ENCODE results near the gene RBM20. TPM values are rescaled to one million over a fixed set of nuclear protein-coding genes. Genes with fewer than 3 reads are reported as not detected.
A peak's percentile ranks its signal among the peaks of the same experiment; 100 is the strongest.

RBM20 gene
- total and polyA plus RNA-seq, 10 of the 15 experiments (the other 5 are each of a cell fraction or from before 2014, with no cell fraction given): 0.04 to 0.26 (median 0.15) TPM

DNA sequence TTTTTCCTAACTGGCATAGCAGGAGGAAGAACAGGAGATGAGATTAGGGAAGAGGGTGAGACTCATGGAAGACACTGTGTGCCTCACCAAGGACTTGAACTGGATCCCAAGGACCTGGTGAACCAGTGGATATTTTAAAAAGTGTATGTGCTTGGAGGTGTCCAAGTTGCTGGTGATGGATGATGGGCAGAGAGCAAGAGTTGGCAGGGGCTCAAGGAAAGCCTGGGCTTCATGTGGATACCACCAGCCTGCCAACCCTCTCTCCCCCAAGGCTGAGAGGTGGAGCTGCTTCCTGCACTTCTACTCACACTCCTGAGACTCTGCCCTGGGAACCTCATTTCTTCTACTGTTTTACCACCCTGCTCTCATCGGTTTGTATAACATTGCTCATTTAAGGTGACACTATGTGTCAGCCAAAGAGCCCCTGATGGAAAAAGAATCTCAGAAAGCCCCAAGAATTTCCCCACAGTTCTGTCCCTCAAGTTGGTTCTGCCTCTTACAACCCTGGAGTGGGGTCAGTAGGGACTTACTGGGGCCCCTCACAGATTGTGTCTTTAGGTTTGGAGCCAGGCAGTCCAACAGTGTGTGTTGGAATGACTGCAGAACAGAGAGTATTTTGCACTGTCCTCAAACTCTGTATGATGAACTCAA lies 171.3 kb downstream of the RBM20 start (continued):
- TF ChIP-seq SMARCA5 (IDR thresholded peaks at IDR 0.05): no peak
- no peak for TF ChIP-seq PML (IDR thresholded peaks at IDR 0.05; ENCODE audit: low read length)
- TF ChIP-seq TCF12 (IDR thresholded peaks at IDR 0.05; ENCODE audit: low read depth, low read length): no peak
- TF ChIP-seq, protein P1, sequence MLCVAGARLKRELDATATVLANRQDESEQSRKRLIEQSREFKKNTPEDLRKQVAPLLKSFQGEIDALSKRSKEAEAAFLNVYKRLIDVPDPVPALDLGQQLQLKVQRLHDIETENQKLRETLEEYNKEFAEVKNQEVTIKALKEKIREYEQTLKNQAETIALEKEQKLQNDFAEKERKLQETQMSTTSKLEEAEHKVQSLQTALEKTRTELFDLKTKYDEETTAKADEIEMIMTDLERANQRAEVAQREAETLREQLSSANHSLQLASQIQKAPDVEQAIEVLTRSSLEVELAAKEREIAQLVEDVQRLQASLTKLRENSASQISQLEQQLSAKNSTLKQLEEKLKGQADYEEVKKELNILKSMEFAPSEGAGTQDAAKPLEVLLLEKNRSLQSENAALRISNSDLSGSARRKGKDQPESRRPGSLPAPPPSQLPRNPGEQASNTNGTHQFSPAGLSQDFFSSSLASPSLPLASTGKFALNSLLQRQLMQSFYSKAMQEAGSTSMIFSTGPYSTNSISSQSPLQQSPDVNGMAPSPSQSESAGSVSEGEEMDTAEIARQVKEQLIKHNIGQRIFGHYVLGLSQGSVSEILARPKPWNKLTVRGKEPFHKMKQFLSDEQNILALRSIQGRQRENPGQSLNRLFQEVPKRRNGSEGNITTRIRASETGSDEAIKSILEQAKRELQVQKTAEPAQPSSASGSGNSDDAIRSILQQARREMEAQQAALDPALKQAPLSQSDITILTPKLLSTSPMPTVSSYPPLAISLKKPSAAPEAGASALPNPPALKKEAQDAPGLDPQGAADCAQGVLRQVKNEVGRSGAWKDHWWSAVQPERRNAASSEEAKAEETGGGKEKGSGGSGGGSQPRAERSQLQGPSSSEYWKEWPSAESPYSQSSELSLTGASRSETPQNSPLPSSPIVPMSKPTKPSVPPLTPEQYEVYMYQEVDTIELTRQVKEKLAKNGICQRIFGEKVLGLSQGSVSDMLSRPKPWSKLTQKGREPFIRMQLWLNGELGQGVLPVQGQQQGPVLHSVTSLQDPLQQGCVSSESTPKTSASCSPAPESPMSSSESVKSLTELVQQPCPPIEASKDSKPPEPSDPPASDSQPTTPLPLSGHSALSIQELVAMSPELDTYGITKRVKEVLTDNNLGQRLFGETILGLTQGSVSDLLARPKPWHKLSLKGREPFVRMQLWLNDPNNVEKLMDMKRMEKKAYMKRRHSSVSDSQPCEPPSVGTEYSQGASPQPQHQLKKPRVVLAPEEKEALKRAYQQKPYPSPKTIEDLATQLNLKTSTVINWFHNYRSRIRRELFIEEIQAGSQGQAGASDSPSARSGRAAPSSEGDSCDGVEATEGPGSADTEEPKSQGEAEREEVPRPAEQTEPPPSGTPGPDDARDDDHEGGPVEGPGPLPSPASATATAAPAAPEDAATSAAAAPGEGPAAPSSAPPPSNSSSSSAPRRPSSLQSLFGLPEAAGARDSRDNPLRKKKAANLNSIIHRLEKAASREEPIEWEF (IDR thresholded peaks at IDR 0.05; ENCODE audit: insufficient replicate concordance, low read depth, low read length): no peak
- TF ChIP-seq MYB (IDR thresholded peaks at IDR 0.05; ENCODE audit: borderline replicate concordance, low read depth, low read length): no peak
- TF ChIP-seq, protein P2, sequence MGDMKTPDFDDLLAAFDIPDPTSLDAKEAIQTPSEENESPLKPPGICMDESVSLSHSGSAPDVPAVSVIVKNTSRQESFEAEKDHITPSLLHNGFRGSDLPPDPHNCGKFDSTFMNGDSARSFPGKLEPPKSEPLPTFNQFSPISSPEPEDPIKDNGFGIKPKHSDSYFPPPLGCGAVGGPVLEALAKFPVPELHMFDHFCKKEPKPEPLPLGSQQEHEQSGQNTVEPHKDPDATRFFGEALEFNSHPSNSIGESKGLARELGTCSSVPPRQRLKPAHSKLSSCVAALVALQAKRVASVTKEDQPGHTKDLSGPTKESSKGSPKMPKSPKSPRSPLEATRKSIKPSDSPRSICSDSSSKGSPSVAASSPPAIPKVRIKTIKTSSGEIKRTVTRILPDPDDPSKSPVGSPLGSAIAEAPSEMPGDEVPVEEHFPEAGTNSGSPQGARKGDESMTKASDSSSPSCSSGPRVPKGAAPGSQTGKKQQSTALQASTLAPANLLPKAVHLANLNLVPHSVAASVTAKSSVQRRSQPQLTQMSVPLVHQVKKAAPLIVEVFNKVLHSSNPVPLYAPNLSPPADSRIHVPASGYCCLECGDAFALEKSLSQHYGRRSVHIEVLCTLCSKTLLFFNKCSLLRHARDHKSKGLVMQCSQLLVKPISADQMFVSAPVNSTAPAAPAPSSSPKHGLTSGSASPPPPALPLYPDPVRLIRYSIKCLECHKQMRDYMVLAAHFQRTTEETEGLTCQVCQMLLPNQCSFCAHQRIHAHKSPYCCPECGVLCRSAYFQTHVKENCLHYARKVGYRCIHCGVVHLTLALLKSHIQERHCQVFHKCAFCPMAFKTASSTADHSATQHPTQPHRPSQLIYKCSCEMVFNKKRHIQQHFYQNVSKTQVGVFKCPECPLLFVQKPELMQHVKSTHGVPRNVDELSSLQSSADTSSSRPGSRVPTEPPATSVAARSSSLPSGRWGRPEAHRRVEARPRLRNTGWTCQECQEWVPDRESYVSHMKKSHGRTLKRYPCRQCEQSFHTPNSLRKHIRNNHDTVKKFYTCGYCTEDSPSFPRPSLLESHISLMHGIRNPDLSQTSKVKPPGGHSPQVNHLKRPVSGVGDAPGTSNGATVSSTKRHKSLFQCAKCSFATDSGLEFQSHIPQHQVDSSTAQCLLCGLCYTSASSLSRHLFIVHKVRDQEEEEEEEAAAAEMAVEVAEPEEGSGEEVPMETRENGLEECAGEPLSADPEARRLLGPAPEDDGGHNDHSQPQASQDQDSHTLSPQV (IDR thresholded peaks at IDR 0.05): no peak
- TF ChIP-seq CREM (IDR thresholded peaks at IDR 0.05; ENCODE audit: low read depth): peak; percentile 75; the same call in 1 of the 2 replicates
- TF ChIP-seq, protein P3, sequence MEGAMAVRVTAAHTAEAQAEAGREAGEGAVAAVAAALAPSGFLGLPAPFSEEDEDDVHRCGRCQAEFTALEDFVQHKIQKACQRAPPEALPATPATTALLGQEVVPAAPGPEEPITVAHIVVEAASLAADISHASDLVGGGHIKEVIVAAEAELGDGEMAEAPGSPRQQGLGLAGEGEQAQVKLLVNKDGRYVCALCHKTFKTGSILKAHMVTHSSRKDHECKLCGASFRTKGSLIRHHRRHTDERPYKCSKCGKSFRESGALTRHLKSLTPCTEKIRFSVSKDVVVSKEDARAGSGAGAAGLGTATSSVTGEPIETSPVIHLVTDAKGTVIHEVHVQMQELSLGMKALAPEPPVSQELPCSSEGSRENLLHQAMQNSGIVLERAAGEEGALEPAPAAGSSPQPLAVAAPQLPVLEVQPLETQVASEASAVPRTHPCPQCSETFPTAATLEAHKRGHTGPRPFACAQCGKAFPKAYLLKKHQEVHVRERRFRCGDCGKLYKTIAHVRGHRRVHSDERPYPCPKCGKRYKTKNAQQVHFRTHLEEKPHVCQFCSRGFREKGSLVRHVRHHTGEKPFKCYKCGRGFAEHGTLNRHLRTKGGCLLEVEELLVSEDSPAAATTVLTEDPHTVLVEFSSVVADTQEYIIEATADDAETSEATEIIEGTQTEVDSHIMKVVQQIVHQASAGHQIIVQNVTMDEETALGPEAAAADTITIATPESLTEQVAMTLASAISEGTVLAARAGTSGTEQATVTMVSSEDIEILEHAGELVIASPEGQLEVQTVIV (IDR thresholded peaks at IDR 0.05; ENCODE audit: borderline replicate concordance, partially characterized antibody): no peak
- no peak for TF ChIP-seq SUPT20H (IDR thresholded peaks at IDR 0.05; ENCODE audit: borderline replicate concordance, control insufficient read depth, low read depth, low read length)
- no peak for TF ChIP-seq HDAC6 (IDR thresholded peaks at IDR 0.05; ENCODE audit: unreplicated experiment)
- TF ChIP-seq, protein P4, sequence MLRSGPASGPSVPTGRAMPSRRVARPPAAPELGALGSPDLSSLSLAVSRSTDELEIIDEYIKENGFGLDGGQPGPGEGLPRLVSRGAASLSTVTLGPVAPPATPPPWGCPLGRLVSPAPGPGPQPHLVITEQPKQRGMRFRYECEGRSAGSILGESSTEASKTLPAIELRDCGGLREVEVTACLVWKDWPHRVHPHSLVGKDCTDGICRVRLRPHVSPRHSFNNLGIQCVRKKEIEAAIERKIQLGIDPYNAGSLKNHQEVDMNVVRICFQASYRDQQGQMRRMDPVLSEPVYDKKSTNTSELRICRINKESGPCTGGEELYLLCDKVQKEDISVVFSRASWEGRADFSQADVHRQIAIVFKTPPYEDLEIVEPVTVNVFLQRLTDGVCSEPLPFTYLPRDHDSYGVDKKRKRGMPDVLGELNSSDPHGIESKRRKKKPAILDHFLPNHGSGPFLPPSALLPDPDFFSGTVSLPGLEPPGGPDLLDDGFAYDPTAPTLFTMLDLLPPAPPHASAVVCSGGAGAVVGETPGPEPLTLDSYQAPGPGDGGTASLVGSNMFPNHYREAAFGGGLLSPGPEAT (IDR thresholded peaks at IDR 0.05; ENCODE audit: low read depth): peak; percentile 87
- no peak for TF ChIP-seq HCFC1 (IDR thresholded peaks at IDR 0.05; ENCODE audit: low read length)
- peak; percentile 62 for TF ChIP-seq MEF2B (IDR thresholded peaks at IDR 0.05; ENCODE audit: partially characterized antibody, poor library complexity, severe bottlenecking)

Measured in GM12878 (cell line).